ENCODE measurements around the gene CERK.

Gene CERK

DNA sequence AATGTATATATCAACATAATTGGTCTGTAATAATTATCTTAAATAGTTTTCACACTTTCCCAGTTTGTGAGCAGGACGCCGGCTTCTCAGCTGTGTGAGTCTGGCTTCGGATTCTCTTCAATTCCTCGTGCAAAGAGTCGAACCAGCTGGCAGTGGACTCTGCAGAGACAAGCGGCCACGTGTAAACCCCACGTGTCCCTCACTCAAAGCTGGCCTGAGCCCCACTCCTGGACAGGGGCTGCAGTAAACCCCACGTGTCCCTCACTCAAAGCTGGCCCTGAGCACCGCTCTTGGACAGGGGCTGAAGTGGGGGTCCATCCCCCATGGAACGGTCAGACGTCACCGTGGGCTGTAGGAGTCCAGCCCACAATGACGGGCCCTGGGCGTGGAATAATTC is 51.0 kb downstream of the CERK start:
- no peak for DNase-seq (ENCODE audit: low read depth)
- TF ChIP-seq, protein P1, sequence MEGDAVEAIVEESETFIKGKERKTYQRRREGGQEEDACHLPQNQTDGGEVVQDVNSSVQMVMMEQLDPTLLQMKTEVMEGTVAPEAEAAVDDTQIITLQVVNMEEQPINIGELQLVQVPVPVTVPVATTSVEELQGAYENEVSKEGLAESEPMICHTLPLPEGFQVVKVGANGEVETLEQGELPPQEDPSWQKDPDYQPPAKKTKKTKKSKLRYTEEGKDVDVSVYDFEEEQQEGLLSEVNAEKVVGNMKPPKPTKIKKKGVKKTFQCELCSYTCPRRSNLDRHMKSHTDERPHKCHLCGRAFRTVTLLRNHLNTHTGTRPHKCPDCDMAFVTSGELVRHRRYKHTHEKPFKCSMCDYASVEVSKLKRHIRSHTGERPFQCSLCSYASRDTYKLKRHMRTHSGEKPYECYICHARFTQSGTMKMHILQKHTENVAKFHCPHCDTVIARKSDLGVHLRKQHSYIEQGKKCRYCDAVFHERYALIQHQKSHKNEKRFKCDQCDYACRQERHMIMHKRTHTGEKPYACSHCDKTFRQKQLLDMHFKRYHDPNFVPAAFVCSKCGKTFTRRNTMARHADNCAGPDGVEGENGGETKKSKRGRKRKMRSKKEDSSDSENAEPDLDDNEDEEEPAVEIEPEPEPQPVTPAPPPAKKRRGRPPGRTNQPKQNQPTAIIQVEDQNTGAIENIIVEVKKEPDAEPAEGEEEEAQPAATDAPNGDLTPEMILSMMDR (IDR thresholded peaks at IDR 0.05; ENCODE audit: control insufficient read depth, extremely low read depth, insufficient read depth) = no peak
- no peak overlapping the region for H3K4me3 ChIP-seq (ENCODE audit: low read depth, low read length)

DNA sequence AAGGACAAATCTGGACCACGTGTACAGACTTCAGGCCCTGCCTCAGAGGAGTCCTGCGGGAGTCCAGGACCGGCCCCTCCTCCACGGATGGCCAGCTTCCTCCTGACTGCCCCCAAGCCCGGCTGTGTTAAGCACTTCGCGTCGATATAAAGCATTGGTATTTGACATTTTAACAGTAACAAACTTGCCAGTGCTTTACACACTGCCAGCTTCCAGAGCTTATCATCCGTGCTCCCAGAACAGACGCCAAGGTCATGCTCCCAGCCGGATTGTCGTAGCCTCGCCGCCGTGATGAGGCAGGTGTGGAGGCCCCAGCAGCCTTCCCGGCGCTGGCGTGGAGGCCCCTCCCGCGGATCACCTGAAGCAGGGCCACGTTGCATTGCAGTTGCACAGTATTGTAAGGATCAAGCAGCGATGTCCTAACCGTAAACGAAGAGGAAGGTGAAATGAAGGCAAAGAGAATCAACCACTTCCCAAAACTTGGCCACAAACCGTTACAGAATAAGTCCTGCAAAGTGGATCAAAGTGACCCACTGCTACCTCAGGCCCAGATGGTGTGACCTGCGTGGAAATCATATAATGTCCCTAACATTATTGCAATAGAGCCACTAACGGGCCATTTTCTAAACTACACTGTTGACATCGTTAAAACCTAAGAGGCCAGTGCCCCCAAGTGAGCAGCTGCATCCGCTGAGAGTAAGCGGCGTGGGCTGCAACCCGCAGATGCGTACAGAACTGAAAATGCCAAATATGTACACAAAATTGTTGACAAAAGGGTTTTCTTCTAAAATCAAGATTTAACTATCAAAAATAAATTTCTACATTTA is 51.6 kb downstream of the CERK start:
- no peak overlapping the region for H3K4me3 ChIP-seq (ENCODE audit: low read depth, low read length)
- no peak for DNase-seq (ENCODE audit: low read depth)
- TF ChIP-seq, protein P1 (IDR thresholded peaks at IDR 0.05; ENCODE audit: control insufficient read depth, extremely low read depth, insufficient read depth) = no peak

DNA sequence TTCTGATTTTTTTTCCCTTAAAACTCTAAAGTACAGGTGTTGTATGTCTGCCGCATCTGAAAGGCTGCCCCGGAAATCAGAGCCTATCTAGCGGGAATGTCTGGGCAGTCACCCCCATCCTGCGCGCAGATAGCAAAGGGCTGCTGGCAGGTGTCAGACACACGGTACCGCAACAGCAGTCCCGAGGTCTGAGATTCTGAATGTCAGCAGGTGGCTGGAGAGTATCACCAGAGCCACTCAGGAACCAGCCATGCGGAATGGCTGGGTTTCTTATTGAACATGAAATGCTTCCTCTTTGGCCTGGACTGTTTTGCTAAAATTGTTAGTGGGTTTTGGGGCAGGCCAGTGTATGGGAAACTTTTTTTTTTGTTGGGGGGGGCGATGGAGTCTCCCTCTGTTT is 53.3 kb downstream of the CERK start:
- TF ChIP-seq, protein P1 (IDR thresholded peaks at IDR 0.05; ENCODE audit: control insufficient read depth, extremely low read depth, insufficient read depth) = no peak

DNA sequence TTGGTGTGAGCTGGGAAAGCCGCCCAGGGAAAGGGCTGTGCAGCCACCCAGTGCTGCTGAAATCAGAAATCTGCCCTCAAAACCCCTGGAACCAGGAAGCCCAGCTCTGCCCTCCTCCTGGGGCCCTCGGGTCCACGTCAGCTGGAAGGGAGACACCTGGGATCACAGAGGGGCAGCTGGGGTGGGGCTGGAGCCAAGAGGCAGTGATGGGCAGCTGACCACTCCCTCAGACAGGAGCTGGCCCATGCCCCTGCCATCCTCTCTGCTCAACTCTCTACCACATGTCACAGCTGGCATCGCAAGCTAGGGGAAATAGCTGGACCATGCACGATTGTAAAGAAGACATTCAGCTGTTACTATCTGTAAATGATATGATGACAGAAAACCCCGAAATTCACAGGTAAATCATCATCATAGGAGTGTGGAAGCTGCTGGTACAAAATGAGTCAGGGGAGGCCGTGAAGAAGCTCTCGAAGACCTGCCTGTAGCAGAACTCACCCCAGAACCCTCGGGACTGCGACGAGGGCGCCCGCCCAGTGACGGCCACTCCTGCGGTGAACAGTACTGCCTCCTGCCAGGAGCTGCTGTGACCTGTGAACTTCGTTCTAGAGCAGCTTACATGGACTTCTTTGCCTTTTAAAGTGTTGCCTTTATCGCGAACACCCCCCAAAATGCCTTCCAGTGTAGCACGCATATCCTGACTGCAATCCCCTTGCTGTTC is 55.9 kb downstream of the CERK start:
- DNase-seq (ENCODE audit: low read depth) = no peak
- TF ChIP-seq, protein P1 (IDR thresholded peaks at IDR 0.05; ENCODE audit: control insufficient read depth, extremely low read depth, insufficient read depth) = no peak
- H3K4me3 ChIP-seq (ENCODE audit: low read depth, low read length) = no peak overlapping the region

More for the DNA sequence above, 53.3 kb downstream of the CERK start:
- no peak for DNase-seq (ENCODE audit: low read depth)
- no peak overlapping the region for H3K4me3 ChIP-seq (ENCODE audit: low read depth, low read length)

DNA sequence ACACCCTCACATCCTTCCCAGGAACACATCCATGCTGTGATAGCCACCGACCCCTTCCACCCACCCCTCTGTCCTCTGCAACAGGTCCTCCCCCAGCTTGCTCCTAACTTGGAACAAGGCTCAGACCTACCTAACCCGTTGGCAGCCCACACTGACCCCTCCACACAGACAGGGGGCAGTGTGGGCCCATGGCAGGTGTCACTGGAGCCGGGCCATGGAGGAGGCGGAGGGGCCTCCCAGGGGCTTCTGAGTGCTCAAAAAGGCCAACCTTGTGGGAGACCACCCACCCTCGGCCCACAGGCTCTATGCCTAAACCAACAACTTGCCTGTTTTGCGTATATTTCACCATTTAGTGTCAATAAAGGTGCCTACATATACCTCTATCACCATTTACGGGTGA is 57.0 kb downstream of the CERK start:
- TF ChIP-seq, protein P1 (IDR thresholded peaks at IDR 0.05; ENCODE audit: control insufficient read depth, extremely low read depth, insufficient read depth) = no peak
- H3K4me3 ChIP-seq (ENCODE audit: low read depth, low read length) = no peak overlapping the region
- no peak for DNase-seq (ENCODE audit: low read depth)

DNA sequence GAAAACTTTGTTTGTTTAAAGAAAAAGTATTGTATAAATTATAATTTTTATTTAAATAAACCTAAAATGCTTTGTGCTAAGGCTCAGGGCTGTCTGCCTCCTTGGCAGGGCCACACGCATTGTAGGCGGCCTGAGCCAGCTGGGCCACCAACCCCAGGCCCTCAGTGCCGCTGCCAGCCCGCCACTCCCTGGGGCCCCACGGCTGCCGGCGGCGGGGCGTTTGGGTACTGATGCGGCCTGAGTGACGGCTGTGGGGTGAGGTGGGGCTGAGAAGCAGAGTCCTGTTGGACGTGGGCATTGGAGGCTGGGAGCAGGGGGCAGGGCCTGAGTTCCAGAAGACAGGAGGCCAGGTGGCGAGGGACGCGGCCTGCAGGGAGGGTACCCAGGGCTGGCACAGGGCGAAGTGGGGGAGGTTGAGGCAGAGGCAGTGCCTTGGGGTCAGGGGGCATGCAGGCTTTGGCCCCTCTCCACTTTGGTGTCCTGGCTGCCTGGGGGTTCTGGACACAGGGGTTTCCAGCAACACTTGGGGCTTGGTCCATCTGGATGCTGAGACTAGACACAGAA is 58.3 kb downstream of the CERK start:
- TF ChIP-seq, protein P1 (IDR thresholded peaks at IDR 0.05; ENCODE audit: control insufficient read depth, extremely low read depth, insufficient read depth) = no peak
- H3K4me3 ChIP-seq (ENCODE audit: low read depth, low read length) = no peak overlapping the region
- no peak for DNase-seq (ENCODE audit: low read depth)

Data from LNCaP clone FGC (cell line).